K562 (cell line): ENCODE measurements around the gene STIL. TPM values are rescaled to one million over a fixed set of nuclear protein-coding genes. Genes with fewer than 3 reads are reported as not detected.

ENCODE experiments used
- ASH1L ChIP-seq: fragments of 450-650 bp; IDR thresholded peaks from 2 replicates; pipeline ENCODE4 v1.6.1; 2018; ENCODE audit warnings: borderline replicate concordance, mild to moderate bottlenecking, low read depth; ENCODE audit not compliant: partially characterized antibody
- ATF6 ChIP-seq: sonication (generic); formaldehyde crosslinking; IDR thresholded peaks from 2 replicates; pipeline ENCODE4 v1.4.0; 2020; ENCODE audit warnings: mild to moderate bottlenecking, missing genetic modification reagents
- BHLHE40 ChIP-seq: IDR thresholded peaks from 2 replicates; pipeline ENCODE4 v1.6.1; 2011; ENCODE audit warnings: low read length, improper control_type of control experiment
- CEBPB ChIP-seq: fragments of 450-650 bp; IDR thresholded peaks from 2 replicates; pipeline ENCODE4 v1.6.1; 2016; ENCODE audit warnings: missing genetic modification characterization, missing compliant biosample characterization
- CREBBP ChIP-seq: IDR thresholded peaks from one replicate; pipeline ENCODE4 v1.6.1; 2012; ENCODE audit warnings: low read depth, mild to moderate bottlenecking, control low read depth, inconsistent platforms, low read length
- FOXO4 ChIP-seq: fragments of 450-650 bp; formaldehyde crosslinking; IDR thresholded peaks from 2 replicates; pipeline ENCODE4 v1.4.0; 2020; ENCODE audit warnings: mild to moderate bottlenecking, moderate library complexity
- L3MBTL2 ChIP-seq: fragments of 450-650 bp; IDR thresholded peaks from 2 replicates; pipeline ENCODE4 v1.6.1; 2016; ENCODE audit warnings: mild to moderate bottlenecking, moderate library complexity
- MAFF ChIP-seq: IDR thresholded peaks from 2 replicates; pipeline ENCODE4 v1.6.1; 2012; ENCODE audit warnings: low read length, improper control_type of control experiment
- RAD21 ChIP-seq, 2 experiments: fragments of 250-450 bp in 1 of 2; fragments of 450-650 bp in 1 of 2; sonication (Bioruptor Pico) in 1 of 2; formaldehyde crosslinking in 1 of 2; IDR thresholded peaks in 1 of 2; conservative IDR thresholded peaks in 1 of 2; 2 replicates each; pipeline versions ENCODE4 v1.4.0 to v1.8.0; 2020 to 2022; ENCODE audit warnings: mild to moderate bottlenecking in 2 of 2, moderate library complexity in 1 of 2
- RBBP5 ChIP-seq: fragments of 200-600 bp; sonication (generic); IDR thresholded peaks from 2 replicates; pipeline ENCODE4 v1.6.1; 2012; ENCODE audit warnings: borderline replicate concordance, mild to moderate bottlenecking, low read length, control low read depth, inconsistent platforms; ENCODE audit not compliant: insufficient read depth, poor library complexity, severe bottlenecking
- SAFB2 ChIP-seq: fragments of 200-400 bp; formaldehyde crosslinking; IDR thresholded peaks from 2 replicates; pipeline ENCODE4 v1.6.1; 2018; ENCODE audit warnings: borderline replicate concordance, low read length, low read depth, moderate library complexity; ENCODE audit not compliant: severe bottlenecking
- TCFL5 ChIP-seq: fragments of 250-450 bp; sonication (Bioruptor Pico); conservative IDR thresholded peaks from 2 replicates; pipeline ENCODE4 v1.6.1; 2021; ENCODE audit warnings: mild to moderate bottlenecking, moderate library complexity, matching md5 sums
- TEAD1 ChIP-seq, 2 experiments: fragments of 450-650 bp in 1 of 2; sonication (generic) in 1 of 2; formaldehyde crosslinking; IDR thresholded peaks; 2 replicates each; pipeline versions ENCODE4 v1.4.0 to v1.8.0; 2020 to 2022; ENCODE audit warnings: mild to moderate bottlenecking in 2 of 2, missing genetic modification reagents in 1 of 2
- TEAD2 ChIP-seq: fragments of 450-650 bp; IDR thresholded peaks from 2 replicates; pipeline ENCODE4 v1.6.1; 2016; ENCODE audit warnings: missing genetic modification characterization, control low read depth, missing compliant biosample characterization
- ZNF253 ChIP-seq: fragments of 250-450 bp; sonication (Bioruptor Pico); conservative IDR thresholded peaks from 2 replicates; pipeline ENCODE4 v1.6.1; 2021; ENCODE audit warnings: mild to moderate bottlenecking
- ZNF354B ChIP-seq: fragments of 250-450 bp; sonication (Bioruptor Pico); IDR thresholded peaks from 2 replicates; pipeline ENCODE4 v1.4.0; 2020
- ZNF445 ChIP-seq: fragments of 250-450 bp; sonication (Bioruptor Pico); IDR thresholded peaks from 2 replicates; pipeline ENCODE4 v1.4.0; 2020; ENCODE audit warnings: low read depth, mild to moderate bottlenecking, moderate library complexity
- ZNF512 ChIP-seq: IDR thresholded peaks from 2 replicates; pipeline ENCODE4 v1.6.1; 2016; ENCODE audit warnings: missing genetic modification characterization, missing compliant biosample characterization
- ZNF75A ChIP-seq: fragments of 450-650 bp; formaldehyde crosslinking; IDR thresholded peaks from 2 replicates; pipeline ENCODE4 v1.4.0; 2020; ENCODE audit warnings: mild to moderate bottlenecking
- polyA plus RNA-seq, 8 experiments: library from polyadenylated mRNA; depleted of rRNA in 4 of 8; stranded (reverse) in 5 of 8; unstranded in 3 of 8; fragments of >200 nt; fragmentation: Nextera tagmentation in 2 of 8; fragmentation: Illumina TruSeq in 1 of 8; extraction: Ambion mirVana in 2 of 8; extraction: Trizol in 1 of 8; gene quantifications; 2 replicates each; pipeline versions ENCODE4 v1.2.1 to v1.2.3, GENCODE V29; 2011 to 2014; ENCODE audit warnings: inconsistent platforms in 1 of 8, missing spikeins in 1 of 8
- total RNA-seq, 7 experiments: library from RNA; depleted of rRNA in 6 of 7; stranded (reverse); fragments of >200 nt in 6 of 7; fragmentation: Illumina TruSeq in 2 of 7; extraction: Trizol in 2 of 7; gene quantifications; 2 replicates each; pipeline versions ENCODE4 v1.2.1 to v1.2.3, GENCODE V29; 2011 to 2021; ENCODE audit warnings: low replicate concordance in 1 of 7

Gene STIL
- total and polyA plus RNA-seq, 9 of the 15 experiments (the other 6 are each of a cell fraction or from before 2014, with no cell fraction given), result 10.5 to 77.4 (median 39.6) TPM

- TF ChIP-seq TCFL5 (CRISPR knock-in tag), result no peak
- no peak for TF ChIP-seq ZNF75A (CRISPR knock-in tag)
- TF ChIP-seq RBBP5, result no peak
- TF ChIP-seq FOXO4 (CRISPR knock-in tag), result no peak
- no peak for TF ChIP-seq ASH1L
- TF ChIP-seq ZNF512 (tag), result peak; percentile 41; the same call in 1 of the 2 replicates
- no peak for TF ChIP-seq L3MBTL2
- no peak for TF ChIP-seq ZNF354B (CRISPR knock-in tag)
- no peak for TF ChIP-seq ATF6
- peak; percentile 77 for TF ChIP-seq MAFF
- TF ChIP-seq BHLHE40, result no peak
- no peak for TF ChIP-seq SAFB2
- TF ChIP-seq ZNF253 (CRISPR knock-in tag), result no peak
- no peak for TF ChIP-seq TEAD1 (CRISPR knock-in tag; IDR thresholded peaks at IDR 0.05)
- TF ChIP-seq TEAD2, result no peak
- TF ChIP-seq ZNF445 (CRISPR knock-in tag), result no peak
- no peak for TF ChIP-seq CREBBP
- peak; percentile 89 for TF ChIP-seq CEBPB (tag)
- no peak for TF ChIP-seq RAD21 (CRISPR knock-in tag; conservative IDR thresholded peaks at IDR 0.05 in 1 of 2, IDR thresholded peaks at IDR 0.05 in 1 of 2)
These were observed 24.5 kb upstream of the STIL start (continued) for GRCh38 chr1:47338249-47339077.
